ENCODE measurements around the gene LEF1.

LEF1 gene

GRCh38 chr4:108180513-108180912 is 11.8 kb upstream of the LEF1 start:
- peaks cover 0 to 33% of the 10 kb centered on the region in 2 donors for H3K27me3 ChIP-seq
- H3K36me3 ChIP-seq = no peaks in the 10 kb centered on the region
- H3K27ac ChIP-seq = no peak overlapping the region
- H3K4me3 ChIP-seq = no peak overlapping the region
- no peaks in the 10 kb centered on the region for H3K4me1 ChIP-seq
- no peaks in the 10 kb centered on the region for H3K9me3 ChIP-seq
- no peak for TF ChIP-seq CTCF (IDR thresholded peaks at IDR 0.05)
- intact Hi-C loops (cut with DNase I; ENCODE audit: low total_unique reads) = no loop called here
- DNase-seq = no peak

- no peak overlapping the region for H3K27ac ChIP-seq
- H3K9me3 ChIP-seq = no peaks in the 10 kb centered on the region
- H3K4me3 ChIP-seq = no peak overlapping the region
- H3K36me3 ChIP-seq = no peaks in the 10 kb centered on the region
- H3K4me1 ChIP-seq = peaks cover 0 to 22% (median 15%) of the 10 kb centered on the region in 4 donors
- intact Hi-C loops (cut with DNase I; ENCODE audit: low total_unique reads) = no loop called here
- peaks cover 0 to 63% of the 10 kb centered on the region in 2 donors for H3K27me3 ChIP-seq
- TF ChIP-seq CTCF (IDR thresholded peaks at IDR 0.05) = no peak
- no peak for DNase-seq
Measured at GRCh38 chr4:108175966-108176365, 7.2 kb upstream of the LEF1 start.

- Histone ChIP-seq H3K4me3 (no peak overlapping the region), H3K9me3 (no peaks in the 10 kb centered on the region), H3K36me3 (no peaks in the 10 kb centered on the region), H3K27me3 (peaks cover 0 to 72% of the 10 kb centered on the region in 2 donors), H3K4me1 (peaks cover 0 to 22% (median 15%) of the 10 kb centered on the region in 4 donors), H3K27ac (no peak overlapping the region)
- no peak for TF ChIP-seq CTCF (IDR thresholded peaks at IDR 0.05)
- no peak for DNase-seq
- intact Hi-C loops (cut with DNase I; ENCODE audit: low total_unique reads) = no loop called here
Measured at GRCh38 chr4:108174856-108175255, 6.1 kb upstream of the LEF1 start.

DNA sequence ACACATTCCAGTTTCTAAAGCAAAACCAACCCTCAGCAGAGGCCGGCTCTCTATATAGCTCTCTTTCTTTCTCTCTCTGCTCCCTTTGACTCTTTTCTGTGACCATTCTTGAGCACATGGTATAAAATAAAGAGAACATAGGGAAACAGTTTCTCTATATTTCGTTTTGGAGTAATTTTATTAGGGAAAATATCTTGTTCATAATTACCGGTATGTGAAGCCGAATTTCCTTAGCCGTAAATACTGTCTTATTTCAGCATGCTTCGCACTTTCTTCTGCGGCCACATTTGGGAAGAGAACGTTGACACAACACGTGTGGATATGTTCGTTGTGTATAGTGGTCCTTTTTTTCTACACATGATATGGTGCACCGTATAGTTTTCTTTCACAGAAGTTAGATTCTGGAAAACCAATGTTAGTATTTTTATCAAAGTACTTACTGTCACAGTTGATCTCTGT is 4.9 kb upstream of the LEF1 start:
- peak overlapping the region; percentile 47 to 67 for H3K4me3 ChIP-seq
- H3K27me3 ChIP-seq = peaks cover 0 to 78% of the 10 kb centered on the region in 2 donors
- H3K9me3 ChIP-seq = no peaks in the 10 kb centered on the region
- no peak for DNase-seq
- H3K4me1 ChIP-seq = peaks cover 0 to 29% (median 22%) of the 10 kb centered on the region in 4 donors
- no peak overlapping the region for H3K27ac ChIP-seq
- no peaks in the 10 kb centered on the region for H3K36me3 ChIP-seq
- intact Hi-C loops (cut with DNase I; ENCODE audit: low total_unique reads) = no loop called here
- no peak for TF ChIP-seq CTCF (IDR thresholded peaks at IDR 0.05)

- no peaks in the 10 kb centered on the region for H3K36me3 ChIP-seq
- no peak for DNase-seq
- peaks cover 0 to 35% (median 25%) of the 10 kb centered on the region in 4 donors for H3K4me1 ChIP-seq
- no peak for TF ChIP-seq CTCF (IDR thresholded peaks at IDR 0.05)
- H3K27me3 ChIP-seq = peaks cover 0 to 84% of the 10 kb centered on the region in 2 donors
- H3K4me3 ChIP-seq = peak overlapping the region; percentile 47 to 67
- peak overlapping the region in 1 of 2 donors; percentile 18 for H3K27ac ChIP-seq
- intact Hi-C loops (cut with DNase I; ENCODE audit: low total_unique reads) = no loop called here
- no peaks in the 10 kb centered on the region for H3K9me3 ChIP-seq
Measured at GRCh38 chr4:108172753-108173598, 4.2 kb upstream of the LEF1 start.
